WTC11 (cell line): ENCODE data around the gene NNMT. TPM values are rescaled to one million over a fixed set of nuclear protein-coding genes. Genes with fewer than 3 reads are reported as not detected.

ENCODE experiments used
- ATAC-seq: fragments of 200-7000 bp; cut with Tn5 transposase; 2 replicates; pipeline ENCODE4 v1.10.0; 2021; ENCODE audit warnings: mild to moderate bottlenecking, moderate library complexity
- CTCF ChIA-PET: fragments of 300-600 bp; sonication (Branson Sonifier 250); formaldehyde crosslinking; loops from one replicate; lab custom pipeline; 2021; ENCODE audit warnings: antibody characterized with exemption; lab: Charles Lee
- POLR2A ChIA-PET: fragments of 350-600 bp; sonication (Branson Sonifier 250); formaldehyde crosslinking; loops from one replicate; lab custom pipeline; 2021; ENCODE audit warnings: antibody characterized with exemption; lab: Charles Lee
- DNase-seq: peaks from one replicate; pipeline ENCODE4 v3.0.0; 2021; ENCODE audit warnings: low spot score
- H3K27ac Mint-ChIP-seq: 2 replicates; pipeline ENCODE4 v1.8.0; 2021; ENCODE audit warnings: mixed read lengths
- H3K27me3 Mint-ChIP-seq: 2 replicates; pipeline ENCODE4 v1.8.0; 2021; ENCODE audit warnings: low read depth, mild to moderate bottlenecking, moderate library complexity, mixed read lengths
- H3K36me3 Mint-ChIP-seq: 2 replicates; pipeline ENCODE4 v1.8.0; 2021; ENCODE audit warnings: mixed read lengths
- H3K4me1 Mint-ChIP-seq: 2 replicates; pipeline ENCODE4 v1.8.0; 2022; ENCODE audit warnings: mixed read lengths
- H3K4me3 Mint-ChIP-seq: 2 replicates; pipeline ENCODE4 v1.8.0; 2021; ENCODE audit warnings: mild to moderate bottlenecking, moderate library complexity, mixed read lengths
- H3K9me3 Mint-ChIP-seq: 2 replicates; pipeline ENCODE4 v1.8.0; 2021; ENCODE audit warnings: mixed read lengths
- GTF2I ChIP-seq: fragments of 250-450 bp; sonication (Bioruptor Pico); conservative IDR thresholded peaks from 2 replicates; pipeline ENCODE4 v1.4.0; 2021; ENCODE audit warnings: mild to moderate bottlenecking
- JAZF1 ChIP-seq: fragments of 250-450 bp; sonication (Bioruptor Pico); IDR thresholded peaks from 2 replicates; pipeline ENCODE4 v1.9.0; 2021; ENCODE audit warnings: moderate library complexity, mild to moderate bottlenecking, inconsistent platforms
- MXD4 ChIP-seq: fragments of 250-450 bp; sonication (Bioruptor Pico); IDR thresholded peaks from 2 replicates; pipeline ENCODE4 v1.8.0; 2021; ENCODE audit warnings: mild to moderate bottlenecking, moderate library complexity, borderline replicate concordance
- NR1H2 ChIP-seq: sonication (generic); formaldehyde crosslinking; IDR thresholded peaks from 2 replicates; pipeline ENCODE4 v1.9.0; 2021; ENCODE audit warnings: mild to moderate bottlenecking, moderate library complexity, missing genetic modification reagents
- ZBTB43 ChIP-seq: sonication (generic); formaldehyde crosslinking; IDR thresholded peaks from 2 replicates; pipeline ENCODE4 v1.8.1; 2023; ENCODE audit warnings: mild to moderate bottlenecking, missing genetic modification reagents
- ZNF121 ChIP-seq: sonication (generic); formaldehyde crosslinking; IDR thresholded peaks from 2 replicates; pipeline ENCODE4 v1.8.0; 2023; ENCODE audit warnings: missing genetic modification reagents
- ZNF219 ChIP-seq: sonication (generic); formaldehyde crosslinking; IDR thresholded peaks from 2 replicates; pipeline ENCODE4 v1.8.0; 2023; ENCODE audit warnings: missing genetic modification reagents, mild to moderate bottlenecking, borderline replicate concordance
- ZNF263 ChIP-seq: sonication (generic); formaldehyde crosslinking; IDR thresholded peaks from 2 replicates; pipeline ENCODE4 v1.8.1; 2022; ENCODE audit warnings: low read depth, mild to moderate bottlenecking, moderate library complexity, missing genetic modification reagents
- ZNF396 ChIP-seq: fragments of 250-450 bp; sonication (Bioruptor Pico); IDR thresholded peaks from 2 replicates; pipeline ENCODE4 v1.8.0; 2021; ENCODE audit warnings: mild to moderate bottlenecking, moderate library complexity, borderline replicate concordance
- total RNA-seq: library from RNA; stranded (reverse); gene quantifications from 3 replicates; pipeline ENCODE4 v1.2.3, GENCODE V29; 2021
- TF ChIP-seq, protein P1 (sequence below): fragments of 250-450 bp; sonication (Bioruptor Pico); IDR thresholded peaks from 2 replicates; pipeline ENCODE4 v1.8.0; 2021; ENCODE audit warnings: mild to moderate bottlenecking
- TF ChIP-seq, protein P2 (sequence below): sonication (generic); formaldehyde crosslinking; IDR thresholded peaks from 2 replicates; pipeline ENCODE4 v1.8.0; 2022; ENCODE audit warnings: mild to moderate bottlenecking, missing genetic modification reagents
- TF ChIP-seq, protein P3 (sequence below): sonication (generic); formaldehyde crosslinking; IDR thresholded peaks from 2 replicates; pipeline ENCODE4 v1.8.0; 2022; ENCODE audit warnings: mild to moderate bottlenecking, missing genetic modification reagents
- TF ChIP-seq, protein P4 (sequence below): sonication (generic); formaldehyde crosslinking; IDR thresholded peaks from 2 replicates; pipeline ENCODE4 v1.8.1; 2023; ENCODE audit warnings: mild to moderate bottlenecking, missing genetic modification reagents, borderline replicate concordance

The NNMT gene
- total RNA-seq, 1 experiment from 2014 or later, result 0.50 TPM

GRCh38 chr11:114257621-114258558, 38.3 kb upstream of the NNMT start (continued):
- TF ChIP-seq, protein P1, sequence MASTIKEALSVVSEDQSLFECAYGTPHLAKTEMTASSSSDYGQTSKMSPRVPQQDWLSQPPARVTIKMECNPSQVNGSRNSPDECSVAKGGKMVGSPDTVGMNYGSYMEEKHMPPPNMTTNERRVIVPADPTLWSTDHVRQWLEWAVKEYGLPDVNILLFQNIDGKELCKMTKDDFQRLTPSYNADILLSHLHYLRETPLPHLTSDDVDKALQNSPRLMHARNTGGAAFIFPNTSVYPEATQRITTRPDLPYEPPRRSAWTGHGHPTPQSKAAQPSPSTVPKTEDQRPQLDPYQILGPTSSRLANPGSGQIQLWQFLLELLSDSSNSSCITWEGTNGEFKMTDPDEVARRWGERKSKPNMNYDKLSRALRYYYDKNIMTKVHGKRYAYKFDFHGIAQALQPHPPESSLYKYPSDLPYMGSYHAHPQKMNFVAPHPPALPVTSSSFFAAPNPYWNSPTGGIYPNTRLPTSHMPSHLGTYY (CRISPR knock-in tag), result no peak
- TF ChIP-seq, all 79 proteins: peak for 0

- Mint-ChIP-seq H3K27ac (no peak overlapping the region), H3K4me1 (peaks cover 16% of the 10 kb centered on the region)
Measured at GRCh38 chr11:114258696-114259095, 37.5 kb upstream of the NNMT start.

GRCh38 chr11:114259124-114259526, 37.1 kb upstream of the NNMT start:
- no peak for DNase-seq
- H3K36me3 Mint-ChIP-seq, result no peaks in the 10 kb centered on the region
- H3K9me3 Mint-ChIP-seq, result no peaks in the 10 kb centered on the region
- TF ChIP-seq NR1H2 (CRISPR knock-in tag), result no peak
- H3K27me3 Mint-ChIP-seq, result no peaks in the 10 kb centered on the region; the same call in 1 of the 2 replicates
- ChIA-PET POLR2A (no interaction called here), CTCF (interaction anchor here (0.7 to 10.6 kb wide), 6 partner anchors 9 to 363 kb away, joined by 3 to 151 read pairs (median 8); no protein-coding TSS in a partner anchor)
- peaks cover 16% of the 10 kb centered on the region for H3K4me1 Mint-ChIP-seq
- H3K4me3 Mint-ChIP-seq, result no peak overlapping the region
- no peak overlapping the region for H3K27ac Mint-ChIP-seq
- ATAC-seq, result no peak

More at GRCh38 chr11:114258696-114259095, 37.5 kb upstream of the NNMT start:
- no peak overlapping the region for H3K4me3 Mint-ChIP-seq
- TF ChIP-seq, protein P2, sequence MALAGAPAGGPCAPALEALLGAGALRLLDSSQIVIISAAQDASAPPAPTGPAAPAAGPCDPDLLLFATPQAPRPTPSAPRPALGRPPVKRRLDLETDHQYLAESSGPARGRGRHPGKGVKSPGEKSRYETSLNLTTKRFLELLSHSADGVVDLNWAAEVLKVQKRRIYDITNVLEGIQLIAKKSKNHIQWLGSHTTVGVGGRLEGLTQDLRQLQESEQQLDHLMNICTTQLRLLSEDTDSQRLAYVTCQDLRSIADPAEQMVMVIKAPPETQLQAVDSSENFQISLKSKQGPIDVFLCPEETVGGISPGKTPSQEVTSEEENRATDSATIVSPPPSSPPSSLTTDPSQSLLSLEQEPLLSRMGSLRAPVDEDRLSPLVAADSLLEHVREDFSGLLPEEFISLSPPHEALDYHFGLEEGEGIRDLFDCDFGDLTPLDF (CRISPR knock-in tag), result no peak
- TF ChIP-seq, protein P3, sequence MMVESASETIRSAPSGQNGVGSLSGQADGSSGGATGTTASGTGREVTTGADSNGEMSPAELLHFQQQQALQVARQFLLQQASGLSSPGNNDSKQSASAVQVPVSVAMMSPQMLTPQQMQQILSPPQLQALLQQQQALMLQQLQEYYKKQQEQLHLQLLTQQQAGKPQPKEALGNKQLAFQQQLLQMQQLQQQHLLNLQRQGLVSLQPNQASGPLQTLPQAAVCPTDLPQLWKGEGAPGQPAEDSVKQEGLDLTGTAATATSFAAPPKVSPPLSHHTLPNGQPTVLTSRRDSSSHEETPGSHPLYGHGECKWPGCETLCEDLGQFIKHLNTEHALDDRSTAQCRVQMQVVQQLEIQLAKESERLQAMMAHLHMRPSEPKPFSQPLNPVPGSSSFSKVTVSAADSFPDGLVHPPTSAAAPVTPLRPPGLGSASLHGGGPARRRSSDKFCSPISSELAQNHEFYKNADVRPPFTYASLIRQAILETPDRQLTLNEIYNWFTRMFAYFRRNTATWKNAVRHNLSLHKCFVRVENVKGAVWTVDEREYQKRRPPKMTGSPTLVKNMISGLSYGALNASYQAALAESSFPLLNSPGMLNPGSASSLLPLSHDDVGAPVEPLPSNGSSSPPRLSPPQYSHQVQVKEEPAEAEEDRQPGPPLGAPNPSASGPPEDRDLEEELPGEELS (CRISPR knock-in tag), result no peak
- no peak for TF ChIP-seq ZNF121
- DNase-seq (no peak), ATAC-seq (no peak)
- POLR2A ChIA-PET, result no interaction called here
- H3K27me3 Mint-ChIP-seq, result no peaks in the 10 kb centered on the region; the same call in 1 of the 2 replicates
- H3K36me3 Mint-ChIP-seq, result no peaks in the 10 kb centered on the region
- H3K9me3 Mint-ChIP-seq, result no peaks in the 10 kb centered on the region
- CTCF ChIA-PET, result interaction anchor here (0.7 to 10.6 kb wide), 5 partner anchors 9 to 363 kb away, joined by 3 to 151 read pairs (median 12); no protein-coding TSS in a partner anchor

DNA sequence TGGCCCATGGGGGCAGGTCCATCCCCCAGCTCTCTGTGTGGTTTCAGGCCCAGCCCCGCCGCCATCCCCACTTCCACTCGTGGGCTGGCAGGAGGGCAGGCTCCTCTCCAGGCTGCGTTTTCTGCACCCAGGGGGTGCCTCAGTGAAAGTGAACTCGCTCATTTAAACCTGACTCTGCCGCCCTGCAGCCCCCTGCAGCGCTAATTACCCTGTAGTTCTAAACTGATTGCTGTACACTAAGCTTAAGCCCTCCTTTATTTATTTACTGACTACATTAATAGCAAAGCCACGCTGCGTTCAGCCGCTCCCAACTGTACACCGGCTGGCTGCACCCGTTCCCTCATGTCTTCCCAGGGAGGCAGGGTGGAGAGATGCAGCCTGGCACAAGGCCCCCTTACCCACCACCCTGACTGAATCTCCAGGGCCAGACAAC, 36.6 kb upstream of the NNMT start:
- TF ChIP-seq MXD4 (CRISPR knock-in tag), result no peak
- no peak for TF ChIP-seq ZNF263 (CRISPR knock-in tag)
- H3K4me3 Mint-ChIP-seq, result no peak overlapping the region
- no peaks in the 10 kb centered on the region for H3K36me3 Mint-ChIP-seq
- ChIA-PET POLR2A (no interaction called here), CTCF (interaction anchor here (1.1 to 10.6 kb wide), 7 partner anchors 19 to 363 kb away, joined by 3 to 151 read pairs (median 12); no protein-coding TSS in a partner anchor)
- peaks cover 16% of the 10 kb centered on the region for H3K4me1 Mint-ChIP-seq
- H3K27ac Mint-ChIP-seq, result no peak overlapping the region
- H3K9me3 Mint-ChIP-seq, result no peaks in the 10 kb centered on the region
- ATAC-seq (no peak), DNase-seq (no peak)
- H3K27me3 Mint-ChIP-seq, result no peaks in the 10 kb centered on the region

DNA sequence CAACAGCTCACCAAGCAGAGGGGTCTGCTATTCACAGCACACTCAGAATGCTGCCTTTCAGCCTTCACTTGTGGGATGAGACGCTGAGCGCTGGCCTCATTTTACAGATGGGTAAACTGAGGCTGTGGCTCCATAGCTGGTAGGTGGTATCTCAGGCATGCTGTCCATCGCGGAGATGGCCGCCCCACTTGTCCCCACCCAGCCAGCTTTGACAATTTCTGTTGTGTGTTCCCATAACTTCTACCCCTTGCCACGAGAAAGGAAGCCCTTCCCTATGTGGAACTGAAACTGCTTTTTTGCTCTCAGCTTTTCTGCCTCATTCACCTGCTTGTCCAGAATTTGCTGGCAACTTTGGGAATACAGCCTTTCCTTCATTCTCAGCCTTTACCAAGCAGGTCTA, 36.1 kb upstream of the NNMT start:
- H3K4me1 Mint-ChIP-seq, result peaks cover 16% of the 10 kb centered on the region
- no peaks in the 10 kb centered on the region for H3K9me3 Mint-ChIP-seq
- no peak overlapping the region for H3K27ac Mint-ChIP-seq
- TF ChIP-seq ZNF396 (CRISPR knock-in tag) (no peak), ZNF219 (CRISPR knock-in tag) (no peak), GTF2I (CRISPR knock-in tag) (no peak), JAZF1 (CRISPR knock-in tag) (no peak), ZBTB43 (CRISPR knock-in tag) (no peak)
- TF ChIP-seq, protein P4, sequence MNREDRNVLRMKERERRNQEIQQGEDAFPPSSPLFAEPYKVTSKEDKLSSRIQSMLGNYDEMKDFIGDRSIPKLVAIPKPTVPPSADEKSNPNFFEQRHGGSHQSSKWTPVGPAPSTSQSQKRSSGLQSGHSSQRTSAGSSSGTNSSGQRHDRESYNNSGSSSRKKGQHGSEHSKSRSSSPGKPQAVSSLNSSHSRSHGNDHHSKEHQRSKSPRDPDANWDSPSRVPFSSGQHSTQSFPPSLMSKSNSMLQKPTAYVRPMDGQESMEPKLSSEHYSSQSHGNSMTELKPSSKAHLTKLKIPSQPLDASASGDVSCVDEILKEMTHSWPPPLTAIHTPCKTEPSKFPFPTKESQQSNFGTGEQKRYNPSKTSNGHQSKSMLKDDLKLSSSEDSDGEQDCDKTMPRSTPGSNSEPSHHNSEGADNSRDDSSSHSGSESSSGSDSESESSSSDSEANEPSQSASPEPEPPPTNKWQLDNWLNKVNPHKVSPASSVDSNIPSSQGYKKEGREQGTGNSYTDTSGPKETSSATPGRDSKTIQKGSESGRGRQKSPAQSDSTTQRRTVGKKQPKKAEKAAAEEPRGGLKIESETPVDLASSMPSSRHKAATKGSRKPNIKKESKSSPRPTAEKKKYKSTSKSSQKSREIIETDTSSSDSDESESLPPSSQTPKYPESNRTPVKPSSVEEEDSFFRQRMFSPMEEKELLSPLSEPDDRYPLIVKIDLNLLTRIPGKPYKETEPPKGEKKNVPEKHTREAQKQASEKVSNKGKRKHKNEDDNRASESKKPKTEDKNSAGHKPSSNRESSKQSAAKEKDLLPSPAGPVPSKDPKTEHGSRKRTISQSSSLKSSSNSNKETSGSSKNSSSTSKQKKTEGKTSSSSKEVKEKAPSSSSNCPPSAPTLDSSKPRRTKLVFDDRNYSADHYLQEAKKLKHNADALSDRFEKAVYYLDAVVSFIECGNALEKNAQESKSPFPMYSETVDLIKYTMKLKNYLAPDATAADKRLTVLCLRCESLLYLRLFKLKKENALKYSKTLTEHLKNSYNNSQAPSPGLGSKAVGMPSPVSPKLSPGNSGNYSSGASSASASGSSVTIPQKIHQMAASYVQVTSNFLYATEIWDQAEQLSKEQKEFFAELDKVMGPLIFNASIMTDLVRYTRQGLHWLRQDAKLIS, result no peak
- TF ChIP-seq, all 79 proteins: peak for 0
- Mint-ChIP-seq H3K27me3 (no peaks in the 10 kb centered on the region), H3K36me3 (no peaks in the 10 kb centered on the region), H3K4me3 (no peak overlapping the region)
- ATAC-seq (no peak), DNase-seq (no peak)
- CTCF ChIA-PET, result interaction anchor here (0.8 to 10.6 kb wide), 21 partner anchors 9 to 454 kb away, joined by 3 to 151 read pairs (median 12); partner anchors contain the start of genes HTR3A, HTR3B and ZBTB16
- POLR2A ChIA-PET, result no interaction called here
